ENCODE data around the gene PRKCZ.

GRCh38 chr1:2166695-2167094, 116.5 kb downstream of the PRKCZ start:
- no peak for TF ChIP-seq CTCF (IDR thresholded peaks at IDR 0.05)
- TF ChIP-seq POLR2A (IDR thresholded peaks at IDR 0.05), result no peak

Measured in uterus (tissue), 2 donors.